SK-N-SH treated with all-trans-retinoic acid at 6 μM for 48 hours (cell line): ENCODE data around the gene STMN3.

Experiments
- ARNTL ChIP-seq: fragments of 450-650 bp; formaldehyde crosslinking; IDR thresholded peaks from 2 replicates; pipeline ENCODE4 v1.5.0; 2020; ENCODE audit warnings: low read depth, mild to moderate bottlenecking, moderate library complexity, borderline replicate concordance
- CREB5 ChIP-seq: fragments of 250-450 bp; sonication (Bioruptor Pico); IDR thresholded peaks from 2 replicates; pipeline ENCODE4 v1.5.1; 2020; ENCODE audit warnings: low read depth, mild to moderate bottlenecking, moderate library complexity
- CSDC2 ChIP-seq: fragments of 250-450 bp; sonication (Bioruptor Pico); IDR thresholded peaks from 2 replicates; pipeline ENCODE4 v1.5.0; 2020; ENCODE audit warnings: mild to moderate bottlenecking, moderate library complexity
- POU6F1 ChIP-seq: fragments of 250-450 bp; sonication (Bioruptor Pico); IDR thresholded peaks from 2 replicates; pipeline ENCODE4 v1.8.0; 2021; ENCODE audit warnings: low read depth, mild to moderate bottlenecking, moderate library complexity, borderline replicate concordance
- TSHZ2 ChIP-seq: fragments of 250-450 bp; sonication (Bioruptor Pico); IDR thresholded peaks from 2 replicates; pipeline ENCODE4 v1.5.0; 2020; ENCODE audit warnings: mild to moderate bottlenecking, moderate library complexity
- ZFP3 ChIP-seq: fragments of 250-450 bp; sonication (Bioruptor Pico); IDR thresholded peaks from 2 replicates; pipeline ENCODE4 v1.5.0; 2020; ENCODE audit warnings: mild to moderate bottlenecking, moderate library complexity
- ZFP30 ChIP-seq: fragments of 450-650 bp; formaldehyde crosslinking; IDR thresholded peaks from 2 replicates; pipeline ENCODE4 v1.5.0; 2022; ENCODE audit warnings: mild to moderate bottlenecking, moderate library complexity
- ZNF565 ChIP-seq: fragments of 450-650 bp; formaldehyde crosslinking; conservative IDR thresholded peaks from 2 replicates; pipeline ENCODE4 v1.5.0; 2020; ENCODE audit warnings: low read depth, mild to moderate bottlenecking, moderate library complexity

GRCh38 chr20:63606686-63607085 lies 46.5 kb downstream of the STMN3 start:
- TF ChIP-seq CREB5 (CRISPR knock-in tag) (no peak), ARNTL (CRISPR knock-in tag) (no peak), TSHZ2 (CRISPR knock-in tag) (no peak), ZNF565 (CRISPR knock-in tag) (no peak), POU6F1 (CRISPR knock-in tag) (no peak), ZFP3 (no peak), ZFP30 (no peak), CSDC2 (no peak)
